ENCODE measurements around the gene EPC1.
"Not testable (repeated sequence)": the region's sequence is repeated elsewhere in the genome, so short reads cannot be mapped to it uniquely, and the experiment has no call there.

Gene EPC1

DNA sequence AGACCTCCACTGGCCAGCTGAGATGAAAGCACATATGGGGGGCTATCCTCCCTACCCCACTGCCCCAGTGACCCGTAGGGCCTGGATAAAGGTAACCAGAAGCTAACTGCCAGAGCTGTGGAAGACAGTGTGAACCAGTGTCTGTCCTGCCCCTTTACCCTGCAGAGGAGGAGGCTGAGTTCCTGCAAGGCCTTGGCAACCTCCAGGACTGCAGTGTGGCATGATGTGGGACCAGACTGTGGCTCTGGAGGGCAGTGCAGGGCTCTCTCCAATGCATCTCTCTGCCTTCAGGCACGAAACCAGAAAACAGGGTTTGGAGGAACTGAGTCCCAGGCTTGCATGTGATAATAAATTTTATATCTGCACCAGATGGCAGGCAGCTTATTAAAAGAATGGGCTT is 93.1 kb downstream of the EPC1 start:
- H3K27ac Mint-ChIP-seq = no peak overlapping the region
- no peak for DNase-seq
- no peaks in the 10 kb centered on the region for H3K4me1 Mint-ChIP-seq
- H3K4me3 Mint-ChIP-seq = no peak overlapping the region
- H3K36me3 Mint-ChIP-seq (ENCODE audit: low read depth) = no peaks in the 10 kb centered on the region
- TF ChIP-seq, protein P1, sequence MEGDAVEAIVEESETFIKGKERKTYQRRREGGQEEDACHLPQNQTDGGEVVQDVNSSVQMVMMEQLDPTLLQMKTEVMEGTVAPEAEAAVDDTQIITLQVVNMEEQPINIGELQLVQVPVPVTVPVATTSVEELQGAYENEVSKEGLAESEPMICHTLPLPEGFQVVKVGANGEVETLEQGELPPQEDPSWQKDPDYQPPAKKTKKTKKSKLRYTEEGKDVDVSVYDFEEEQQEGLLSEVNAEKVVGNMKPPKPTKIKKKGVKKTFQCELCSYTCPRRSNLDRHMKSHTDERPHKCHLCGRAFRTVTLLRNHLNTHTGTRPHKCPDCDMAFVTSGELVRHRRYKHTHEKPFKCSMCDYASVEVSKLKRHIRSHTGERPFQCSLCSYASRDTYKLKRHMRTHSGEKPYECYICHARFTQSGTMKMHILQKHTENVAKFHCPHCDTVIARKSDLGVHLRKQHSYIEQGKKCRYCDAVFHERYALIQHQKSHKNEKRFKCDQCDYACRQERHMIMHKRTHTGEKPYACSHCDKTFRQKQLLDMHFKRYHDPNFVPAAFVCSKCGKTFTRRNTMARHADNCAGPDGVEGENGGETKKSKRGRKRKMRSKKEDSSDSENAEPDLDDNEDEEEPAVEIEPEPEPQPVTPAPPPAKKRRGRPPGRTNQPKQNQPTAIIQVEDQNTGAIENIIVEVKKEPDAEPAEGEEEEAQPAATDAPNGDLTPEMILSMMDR (IDR thresholded peaks at IDR 0.05) = no peak
- no peaks in the 10 kb centered on the region for H3K9me3 Mint-ChIP-seq
- peaks cover 3% of the 10 kb centered on the region for H3K27me3 Mint-ChIP-seq (ENCODE audit: low read depth, poor library complexity)

GRCh38 chr10:32253276-32253675 is 93.7 kb downstream of the EPC1 start:
- H3K27me3 Mint-ChIP-seq (ENCODE audit: low read depth, poor library complexity) = peaks cover 3% of the 10 kb centered on the region
- no peak overlapping the region for H3K4me3 Mint-ChIP-seq
- no peak for DNase-seq
- no peaks in the 10 kb centered on the region for H3K4me1 Mint-ChIP-seq
- no peaks in the 10 kb centered on the region for H3K36me3 Mint-ChIP-seq (ENCODE audit: low read depth)
- H3K27ac Mint-ChIP-seq = no peak overlapping the region
- no peaks in the 10 kb centered on the region for H3K9me3 Mint-ChIP-seq
- TF ChIP-seq, protein P1 (IDR thresholded peaks at IDR 0.05) = no peak

- H3K27me3 Mint-ChIP-seq (ENCODE audit: low read depth, poor library complexity); H3K4me1 Mint-ChIP-seq; DNase-seq; H3K4me3 Mint-ChIP-seq; H3K36me3 Mint-ChIP-seq (ENCODE audit: low read depth); H3K9me3 Mint-ChIP-seq: not testable (repeated sequence)
- peak overlapping the region; percentile 71 for H3K27ac Mint-ChIP-seq
Measured at GRCh38 chr10:32250489-32250888, 96.5 kb downstream of the EPC1 start.

- Mint-ChIP-seq H3K27ac (peak overlapping the region; percentile 69), H3K27me3 (ENCODE audit: low read depth, poor library complexity) (peaks cover 12% of the 10 kb centered on the region), H3K4me3 (no peak overlapping the region), H3K36me3 (ENCODE audit: low read depth) (no peaks in the 10 kb centered on the region), H3K9me3 (no peaks in the 10 kb centered on the region), H3K4me1 (no peaks in the 10 kb centered on the region)
- DNase-seq = no peak
- TF ChIP-seq, protein P1 (IDR thresholded peaks at IDR 0.05) = no peak
Measured at GRCh38 chr10:32246685-32247084, 100.3 kb downstream of the EPC1 start.

GRCh38 chr10:32245760-32246159 is 101.2 kb downstream of the EPC1 start:
- no peaks in the 10 kb centered on the region for H3K9me3 Mint-ChIP-seq
- H3K27ac Mint-ChIP-seq = no peak overlapping the region
- H3K4me3 Mint-ChIP-seq = no peak overlapping the region
- peaks cover 16% of the 10 kb centered on the region for H3K27me3 Mint-ChIP-seq (ENCODE audit: low read depth, poor library complexity)
- no peaks in the 10 kb centered on the region for H3K36me3 Mint-ChIP-seq (ENCODE audit: low read depth)
- TF ChIP-seq, protein P1 (IDR thresholded peaks at IDR 0.05) = no peak
- no peaks in the 10 kb centered on the region for H3K4me1 Mint-ChIP-seq
- DNase-seq = no peak

- no peak for DNase-seq
- no peak overlapping the region for H3K27ac Mint-ChIP-seq
- H3K4me1 Mint-ChIP-seq = no peaks in the 10 kb centered on the region
- H3K9me3 Mint-ChIP-seq = no peaks in the 10 kb centered on the region
- TF ChIP-seq, protein P1 (IDR thresholded peaks at IDR 0.05) = no peak
- H3K27me3 Mint-ChIP-seq (ENCODE audit: low read depth, poor library complexity) = peaks cover 20% of the 10 kb centered on the region
- no peaks in the 10 kb centered on the region for H3K36me3 Mint-ChIP-seq (ENCODE audit: low read depth)
- H3K4me3 Mint-ChIP-seq = no peak overlapping the region
Measured at GRCh38 chr10:32244421-32245207, 102.3 kb downstream of the EPC1 start.

Data from nephron progenitor cell (in vitro differentiated cells).